GF-D8 (cell line): ENCODE results near the gene B3GNT4.
"Not testable (repeated sequence)": the region's sequence is repeated elsewhere in the genome, so short reads cannot be mapped to it uniquely, and the experiment has no call there.

ENCODE experiments used
- DNase-seq: peaks from one replicate; lab custom pipeline; 2025; lab: John Stamatoyannopoulos, UW

B3GNT4 gene

DNA sequence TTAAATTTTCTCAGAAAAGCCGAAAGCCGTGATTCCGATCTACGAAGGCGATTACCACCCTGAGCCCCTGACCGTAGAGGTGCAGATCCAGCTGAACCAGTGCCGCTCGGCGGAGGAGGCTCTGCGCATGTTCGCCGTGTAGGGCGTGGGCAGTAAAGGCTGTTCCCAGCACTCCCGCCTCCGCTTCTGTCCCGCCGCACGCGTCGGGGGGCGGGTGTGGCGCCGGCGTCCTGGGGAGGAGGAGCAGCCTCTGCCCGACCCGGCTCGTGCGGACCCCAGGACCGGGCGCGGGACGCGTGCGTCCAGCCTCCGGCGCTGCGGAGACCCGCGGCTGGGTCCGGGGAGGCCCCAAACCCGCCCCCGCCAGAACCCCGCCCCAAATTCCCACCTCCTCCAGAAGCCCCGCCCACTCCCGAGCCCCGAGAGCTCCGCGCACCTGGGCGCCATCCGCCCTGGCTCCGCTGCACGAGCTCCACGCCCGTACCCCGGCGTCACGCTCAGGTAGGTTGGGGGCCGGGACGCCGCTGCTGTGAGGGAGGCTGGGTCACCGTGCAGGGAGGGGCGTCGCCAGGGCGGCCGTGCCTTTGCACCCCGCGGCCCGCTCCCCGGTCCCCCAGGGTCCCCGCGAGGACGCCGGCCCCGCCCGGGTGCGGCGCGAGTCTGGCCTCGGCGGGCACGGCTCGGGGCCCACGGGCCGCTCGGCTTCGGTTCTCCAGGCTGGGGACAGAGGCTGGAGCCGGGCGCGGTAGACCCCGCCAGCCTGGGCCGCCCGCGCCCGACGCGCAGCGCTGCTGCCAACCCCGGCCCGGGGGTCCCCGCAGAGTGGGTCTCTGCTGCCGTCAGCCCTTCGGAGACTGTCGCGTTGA is at the start of gene B3GNT4:
B3GNT4 (plus strand) TSS at position 409 of the 866 bp plus-strand sequence. CDS start 910 bp downstream, outside the sequence.
- no peak for DNase-seq

DNA sequence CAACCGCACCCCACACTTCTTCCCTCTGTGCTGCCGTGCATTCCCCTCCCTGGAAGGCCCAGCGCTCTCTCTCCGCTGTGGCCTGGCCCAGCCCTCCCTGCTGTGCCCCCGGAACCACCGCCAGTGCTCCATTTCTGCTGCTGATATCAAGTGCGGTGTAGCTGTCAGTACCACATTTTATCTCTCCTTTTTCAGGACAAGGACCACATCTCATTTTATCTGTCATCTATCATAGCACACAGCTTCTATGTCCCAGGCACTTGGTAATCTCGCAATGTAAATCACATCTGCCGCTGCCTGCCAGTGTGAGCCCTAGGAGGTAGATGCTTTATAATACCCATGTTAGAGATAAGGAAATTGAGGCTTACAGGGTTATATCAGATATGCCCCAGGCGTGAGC is 47.8 kb upstream of the B3GNT4 start:
- DNase-seq: no peak

DNA sequence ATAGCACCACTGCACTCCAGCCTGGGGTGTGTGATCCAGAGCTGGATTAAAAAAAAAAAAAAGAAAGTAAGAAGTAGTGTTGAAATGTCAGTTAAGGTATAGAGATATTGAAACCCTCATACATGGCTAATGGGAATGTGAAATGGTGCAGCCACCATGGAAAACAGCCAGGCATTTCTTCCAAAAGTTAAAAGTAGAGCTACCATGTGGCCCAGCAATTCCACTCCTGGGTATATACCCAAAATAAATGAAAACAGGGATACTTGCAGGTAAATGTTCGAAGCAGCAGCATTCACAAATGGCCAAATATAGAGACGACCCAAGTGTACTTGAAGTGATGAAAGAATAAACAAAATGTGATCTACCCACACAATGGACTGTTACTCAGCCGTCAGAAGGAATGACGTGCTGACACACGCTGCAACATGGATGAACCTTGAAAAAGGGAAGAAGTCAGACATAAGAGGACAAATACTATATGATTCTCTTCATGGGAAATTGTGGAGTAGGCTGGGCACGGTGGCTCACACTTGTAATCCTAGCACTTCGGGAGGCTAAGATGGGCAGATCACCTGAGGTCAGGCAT is 44.7 kb upstream of the B3GNT4 start:
- no peak for DNase-seq

DNA sequence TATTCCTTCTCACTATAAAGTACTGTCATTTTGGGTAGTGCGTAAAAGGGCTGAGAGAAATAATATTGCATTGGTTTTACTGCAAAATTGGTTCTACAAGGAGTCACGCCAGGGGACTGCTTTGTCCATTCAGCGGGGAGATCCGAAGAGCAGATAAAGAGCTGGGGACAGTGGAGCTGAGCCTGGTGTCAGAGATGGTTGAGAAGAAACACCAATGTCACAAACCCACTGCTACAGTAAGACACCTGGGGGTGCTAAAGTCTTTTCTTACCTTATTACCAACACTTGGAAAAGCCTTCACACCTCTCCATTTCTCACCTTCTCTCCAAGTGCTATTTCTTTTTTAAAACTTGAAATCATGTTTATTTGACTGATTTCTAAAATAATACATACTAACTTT is 43.6 kb upstream of the B3GNT4 start:
- DNase-seq: no peak

DNA sequence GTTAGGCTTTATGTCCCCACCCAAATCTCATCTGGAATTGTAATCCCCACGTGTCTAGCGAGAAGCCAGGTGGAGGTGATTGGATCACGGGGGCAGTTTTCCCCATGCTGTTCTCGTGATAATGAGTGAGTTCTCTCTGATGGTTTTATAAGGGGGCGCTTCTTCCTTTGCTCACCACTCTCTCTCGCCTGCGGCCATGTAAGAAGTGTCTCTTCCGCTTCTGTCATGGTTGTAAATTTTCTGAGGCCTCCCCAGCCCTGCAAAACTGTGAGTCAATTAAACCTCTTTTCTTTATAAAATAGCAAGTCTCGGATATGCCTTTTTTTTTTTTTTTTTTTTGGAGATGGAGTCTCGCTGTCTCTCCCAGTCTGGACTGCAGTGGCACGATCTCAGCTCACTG is 42.7 kb upstream of the B3GNT4 start:
- DNase-seq: no peak

DNA sequence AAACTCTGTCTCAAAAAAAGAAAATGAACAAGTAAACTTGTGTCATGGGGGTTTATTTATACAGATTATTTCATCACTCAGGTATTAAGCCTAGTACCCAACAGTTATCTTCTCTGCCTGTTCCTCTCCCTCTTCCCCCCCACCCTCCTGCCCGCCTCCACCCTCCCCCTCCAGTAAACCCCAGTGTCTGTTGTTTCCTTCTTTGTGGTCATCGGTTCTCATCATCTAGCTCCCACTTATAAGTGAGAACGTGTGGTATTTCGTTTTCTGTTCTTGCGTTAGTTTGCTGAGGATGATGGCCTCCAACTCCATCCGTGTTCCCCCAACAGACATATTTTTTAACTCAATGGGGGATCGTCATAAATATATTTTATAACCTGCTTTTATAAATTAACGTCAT is 41.8 kb upstream of the B3GNT4 start:
- DNase-seq: no peak

DNA sequence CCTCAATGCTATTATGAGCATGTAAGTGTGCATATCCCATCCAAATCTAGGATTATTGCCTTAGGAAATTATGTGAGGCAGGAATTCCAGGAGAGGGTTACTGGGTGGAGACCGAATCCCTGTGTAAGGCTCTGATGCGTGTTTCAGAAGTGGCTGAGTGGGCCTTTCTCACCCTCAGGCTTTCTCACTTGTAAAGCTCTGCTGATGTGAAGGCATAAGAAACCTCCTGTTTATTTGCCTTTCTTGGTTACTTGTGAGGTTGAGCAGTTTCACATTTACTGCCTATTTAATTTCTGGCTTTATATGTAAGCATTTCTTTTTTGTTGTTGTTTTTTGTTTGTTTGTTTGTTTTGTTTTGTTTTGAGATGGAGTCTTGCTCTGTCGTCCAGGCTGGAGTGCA is 40.5 kb upstream of the B3GNT4 start:
- DNase-seq: no peak

DNA sequence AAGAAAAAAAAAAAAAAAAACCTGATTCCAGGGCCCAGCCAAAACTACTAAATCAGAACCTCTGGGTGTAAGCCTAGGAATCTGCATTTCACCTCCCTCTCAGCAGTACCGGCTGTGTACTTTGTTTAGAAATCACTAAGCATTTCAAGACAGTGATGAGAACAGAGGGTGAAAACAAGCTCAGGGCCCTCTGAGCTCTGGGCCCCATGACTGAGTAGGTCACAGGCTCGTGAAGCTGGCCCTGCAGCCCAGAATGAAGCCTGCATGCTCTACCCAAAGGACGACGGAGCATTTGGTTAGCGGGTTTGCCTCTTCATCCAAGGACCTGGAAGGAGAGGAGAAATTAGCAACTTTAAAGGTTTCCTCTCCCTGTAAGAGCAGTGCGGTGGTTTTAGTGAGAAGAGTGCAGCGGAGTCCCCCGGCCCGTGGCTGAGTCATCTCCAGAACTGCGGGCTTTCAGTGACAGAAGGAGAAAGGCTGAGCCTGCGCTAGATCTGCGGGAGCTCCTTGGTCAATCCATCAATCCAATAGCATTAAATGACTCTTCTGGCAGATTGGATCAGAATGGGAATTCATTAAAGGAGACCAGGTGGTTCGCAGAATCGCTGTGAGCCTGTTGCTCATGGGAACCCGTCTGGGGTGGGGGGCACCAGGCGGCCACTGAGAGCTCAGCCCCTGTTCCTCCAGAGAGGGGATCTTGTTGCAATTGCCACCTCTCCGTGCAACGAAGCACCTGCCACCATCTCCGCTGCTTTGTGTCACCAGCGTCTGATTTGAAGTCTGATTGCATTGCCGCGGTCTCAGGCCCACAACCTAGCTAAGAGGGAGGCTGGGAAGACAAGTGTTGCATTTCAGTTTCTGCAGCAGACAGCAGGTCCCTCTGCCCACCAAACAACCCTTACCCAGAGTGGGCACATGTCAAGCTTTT is 36.8 kb upstream of the B3GNT4 start:
- no peak for DNase-seq

DNA sequence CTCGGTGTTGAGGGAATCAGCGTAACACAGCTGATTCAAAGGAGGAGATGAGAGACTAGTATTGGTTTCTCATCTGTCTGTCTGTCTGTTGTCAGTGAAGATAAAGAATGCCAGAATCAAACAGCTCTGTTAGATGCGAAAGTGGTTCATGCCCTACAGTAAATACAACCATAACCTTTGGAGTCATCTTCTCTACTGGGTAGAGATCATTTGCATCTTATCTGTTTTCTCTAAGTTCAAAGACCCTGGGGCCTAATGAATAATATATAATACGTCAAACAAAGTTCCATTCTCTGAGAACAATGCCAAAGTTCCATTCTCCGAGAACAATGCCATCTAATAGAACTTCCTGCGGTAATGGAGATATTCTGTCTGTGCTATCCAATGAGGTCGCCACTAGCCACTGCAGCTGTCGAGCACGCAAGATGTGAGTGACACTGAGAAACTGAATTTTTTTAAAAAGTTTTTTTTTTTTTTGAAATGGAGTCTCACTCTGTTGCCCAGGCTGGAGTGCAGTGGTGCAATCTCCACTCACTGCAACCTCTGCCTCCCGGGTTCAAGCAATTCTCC is 36.1 kb upstream of the B3GNT4 start:
- DNase-seq: no peak

DNA sequence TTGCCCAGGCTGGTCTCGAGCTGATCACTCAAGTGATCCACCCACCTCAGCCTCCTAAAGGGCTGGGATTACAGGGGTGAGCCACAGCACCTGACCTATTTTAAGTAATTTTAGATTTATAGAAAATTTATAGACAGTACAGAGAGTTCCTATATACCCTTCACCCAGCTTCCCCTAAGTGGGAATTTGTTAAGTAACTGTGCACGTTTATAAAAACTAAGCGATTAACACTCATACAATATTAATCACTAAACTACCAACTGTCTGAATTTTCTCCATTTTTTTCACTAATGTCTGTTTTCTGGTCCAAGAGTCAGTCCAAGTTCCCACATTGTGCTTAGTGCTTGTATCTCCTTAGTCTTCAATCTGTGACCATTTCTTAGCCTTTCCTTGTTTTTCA is 35.0 kb upstream of the B3GNT4 start:
- DNase-seq: no peak

DNA sequence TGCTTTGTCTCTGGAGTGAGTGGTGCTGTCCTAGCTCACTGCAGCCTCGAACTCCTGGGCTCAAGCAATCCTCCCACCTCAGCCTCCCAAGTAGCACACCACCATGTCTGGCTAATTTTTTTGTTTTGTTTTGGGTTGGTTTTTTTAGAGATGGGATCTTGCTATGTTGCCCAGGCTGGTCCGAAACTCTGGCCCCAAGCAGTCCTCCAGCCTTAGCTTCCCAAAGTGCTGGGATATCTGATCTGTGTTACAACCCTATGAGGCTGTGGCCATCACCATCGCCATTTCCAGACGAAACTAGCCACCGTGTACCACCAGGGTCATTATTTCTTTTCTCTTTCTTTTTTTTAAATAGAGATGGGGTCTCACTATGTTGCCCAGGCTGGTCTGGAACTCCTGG is 32.1 kb upstream of the B3GNT4 start:
- DNase-seq: no peak

DNA sequence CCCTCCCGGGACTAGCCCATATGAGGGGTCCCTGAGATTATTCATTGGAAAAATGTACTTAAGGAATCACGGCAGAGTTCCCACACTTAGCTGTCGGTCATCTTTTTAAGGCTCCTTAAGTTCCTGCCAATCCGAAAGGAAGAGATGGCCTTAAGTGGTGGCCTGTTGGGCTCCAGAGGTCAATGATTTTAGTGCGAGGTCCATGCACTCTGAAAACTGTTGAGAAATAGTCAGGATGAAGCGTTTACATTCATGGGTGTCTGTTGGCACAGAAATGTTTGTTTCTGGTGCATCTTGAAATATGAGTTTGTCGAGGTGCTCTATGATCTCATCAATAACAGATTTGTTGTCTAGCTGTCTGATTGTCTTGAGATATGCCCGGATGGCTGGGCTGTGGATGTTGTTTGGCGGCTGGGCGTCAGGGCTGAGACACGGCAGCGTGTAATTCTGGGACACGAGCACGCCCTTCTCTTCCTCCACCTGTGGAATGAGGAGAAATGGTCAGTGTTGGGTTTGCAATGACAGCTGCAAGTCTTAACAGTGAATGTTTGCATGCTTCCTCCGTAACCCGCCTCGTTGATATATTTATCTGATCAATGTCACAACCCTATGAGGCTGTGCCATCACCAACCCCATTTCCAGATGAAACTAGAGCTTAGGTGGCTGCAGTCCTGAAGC is 31.1 kb upstream of the B3GNT4 start:
- DNase-seq: no peak

DNA sequence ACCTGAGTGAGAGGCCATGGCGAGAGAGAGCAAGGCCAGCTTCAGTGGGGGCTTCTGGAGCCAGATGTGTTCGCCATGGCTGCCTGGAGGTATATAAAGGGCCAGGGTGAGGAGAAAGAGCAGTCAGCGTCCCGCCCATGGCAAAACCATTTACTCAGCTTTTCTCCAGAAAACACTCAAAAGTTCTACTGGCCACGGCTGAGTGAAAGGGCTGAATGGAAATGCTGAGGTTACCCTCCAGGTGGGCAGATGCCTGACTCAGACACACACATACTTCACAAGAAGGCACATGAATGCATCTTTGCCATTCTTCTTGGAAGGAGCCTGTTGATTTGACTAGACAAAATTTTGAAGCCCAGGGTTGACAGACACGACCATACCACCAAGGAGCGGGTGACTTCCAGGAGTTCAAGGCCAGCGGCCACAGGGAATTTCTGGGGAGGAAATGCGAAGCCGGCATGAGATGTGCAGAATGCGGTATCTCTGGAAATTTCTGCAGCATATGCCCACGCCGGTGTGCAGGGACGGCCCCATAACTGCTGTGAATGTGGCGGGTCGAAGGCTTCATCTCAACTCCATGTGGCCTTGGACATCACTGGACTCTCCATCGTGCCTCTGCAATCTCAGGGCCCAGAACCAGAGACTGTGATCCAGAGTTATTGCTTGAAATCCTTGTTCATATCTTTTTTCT is 29.2 kb upstream of the B3GNT4 start, which contains the start of gene IL31:
IL31 (minus strand) TSS at position 67 of the 691 bp plus-strand sequence; CDS start at position 18, 49 bp downstream.
- DNase-seq: no peak

DNA sequence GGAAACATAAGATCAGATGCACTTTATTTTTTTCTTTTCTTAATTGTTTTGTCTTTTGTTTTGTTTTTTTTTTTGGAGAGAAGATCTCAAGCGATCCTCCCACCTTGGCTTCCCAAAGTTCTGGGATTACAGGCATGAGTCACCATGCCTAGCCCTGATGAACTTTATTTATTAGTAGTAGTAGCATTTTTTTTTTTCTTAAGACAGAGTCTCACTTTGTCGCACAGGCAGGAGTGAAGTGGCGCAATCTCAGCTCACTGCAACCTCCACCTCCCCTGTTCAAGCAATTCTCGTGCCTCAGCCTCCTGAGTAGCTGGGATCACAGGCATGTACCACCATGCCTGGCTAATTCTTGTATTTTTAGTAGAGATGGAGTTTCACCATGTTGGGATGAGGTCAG is 27.0 kb upstream of the B3GNT4 start:
- DNase-seq: not testable (repeated sequence)

DNA sequence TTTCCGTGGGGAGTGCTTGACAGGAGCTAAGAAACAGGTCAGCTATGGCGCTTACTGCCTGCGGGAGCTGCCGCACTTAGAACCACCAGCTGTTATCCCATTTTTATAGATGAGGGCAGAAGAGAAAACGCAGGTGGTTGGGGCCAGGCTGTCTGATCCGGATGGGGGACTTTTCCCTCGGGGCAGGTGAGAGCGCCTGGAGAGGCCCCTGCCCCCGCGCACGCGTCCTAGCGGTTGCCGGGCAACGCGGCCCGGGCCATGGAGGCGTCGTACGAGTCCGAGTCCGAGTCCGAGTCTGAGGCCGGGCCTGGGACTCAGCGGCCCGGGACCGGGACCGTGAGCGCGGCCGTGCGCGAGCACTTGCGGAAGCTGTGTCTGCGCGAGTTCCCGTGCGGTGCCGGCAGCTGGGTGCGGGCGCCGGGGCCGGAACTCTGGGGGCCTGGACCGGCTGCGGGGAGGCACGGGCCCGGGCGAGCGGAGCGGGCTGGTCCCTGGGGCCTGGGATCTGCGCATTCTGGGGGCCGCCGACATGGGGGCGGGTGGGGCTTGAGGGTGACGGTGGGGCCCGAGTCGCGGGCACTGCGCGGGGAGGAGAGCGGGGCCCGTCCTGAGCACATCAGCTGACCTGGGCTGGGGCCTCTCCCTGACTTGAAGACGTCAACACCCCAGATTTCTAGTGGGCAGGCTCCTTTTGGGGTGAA is 20.5 kb upstream of the B3GNT4 start, which contains the start of gene LRRC43:
LRRC43 (plus strand) TSS at position 237 of the 701 bp plus-strand sequence; CDS start at position 259, 22 bp downstream.
- no peak for DNase-seq

DNA sequence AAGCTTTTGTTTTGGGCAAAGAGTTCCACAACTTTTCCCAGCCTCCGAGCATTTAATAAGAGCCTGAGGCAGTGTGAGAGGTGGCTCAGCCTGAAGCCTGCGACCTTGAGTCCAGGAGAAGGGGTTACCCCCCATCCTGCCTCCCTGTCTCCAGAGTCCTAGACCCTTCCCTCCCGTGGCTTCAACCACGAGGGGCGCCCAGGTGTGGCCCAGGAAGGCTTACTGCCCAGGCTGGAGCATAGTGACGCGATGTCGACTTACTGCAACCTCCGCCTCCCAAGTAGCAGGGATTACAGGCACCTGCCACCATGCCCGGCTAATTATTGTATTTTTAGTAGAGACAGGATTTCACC is 19.9 kb upstream of the B3GNT4 start:
- no peak for DNase-seq

DNA sequence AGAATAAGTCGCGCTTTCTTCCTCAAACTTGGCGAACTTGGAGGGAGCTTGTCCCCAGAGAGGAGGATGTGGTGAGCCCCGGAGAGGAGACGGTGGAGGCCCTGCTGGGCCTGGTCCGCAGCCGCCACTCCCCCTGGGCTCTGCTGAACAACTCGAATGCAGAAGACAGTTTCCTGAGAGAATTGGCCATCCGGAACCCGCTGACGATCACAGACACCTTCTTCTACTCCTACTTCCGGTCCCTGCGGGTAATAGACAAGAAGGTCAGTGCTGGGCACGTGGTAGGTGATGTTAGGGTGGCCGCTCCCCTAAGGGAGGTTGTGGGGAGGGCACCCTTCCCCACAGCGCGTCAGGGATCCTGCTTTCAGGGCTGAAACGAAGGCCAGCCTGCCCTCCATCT is 19.0 kb upstream of the B3GNT4 start:
- no peak for DNase-seq

DNA sequence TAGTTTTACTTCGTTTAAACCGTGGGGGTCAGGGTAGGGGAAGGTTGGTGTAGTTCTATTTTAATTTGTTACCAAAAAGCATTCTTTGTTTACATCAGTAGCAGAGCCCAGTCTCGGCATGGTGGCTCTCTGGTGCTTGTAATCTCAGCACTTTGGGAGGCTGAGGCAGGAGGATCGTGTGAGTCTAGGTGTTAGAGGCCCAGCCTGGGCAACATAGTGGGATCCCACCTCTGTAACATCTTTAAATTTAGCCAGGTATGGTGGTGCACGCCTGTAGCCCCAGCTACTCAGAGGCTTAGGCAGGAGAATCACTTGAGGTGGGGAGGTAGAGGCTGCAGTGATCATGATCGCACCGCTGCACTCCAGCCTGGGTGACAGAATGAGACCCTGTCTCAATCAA is 18.4 kb upstream of the B3GNT4 start:
- no peak for DNase-seq

DNA sequence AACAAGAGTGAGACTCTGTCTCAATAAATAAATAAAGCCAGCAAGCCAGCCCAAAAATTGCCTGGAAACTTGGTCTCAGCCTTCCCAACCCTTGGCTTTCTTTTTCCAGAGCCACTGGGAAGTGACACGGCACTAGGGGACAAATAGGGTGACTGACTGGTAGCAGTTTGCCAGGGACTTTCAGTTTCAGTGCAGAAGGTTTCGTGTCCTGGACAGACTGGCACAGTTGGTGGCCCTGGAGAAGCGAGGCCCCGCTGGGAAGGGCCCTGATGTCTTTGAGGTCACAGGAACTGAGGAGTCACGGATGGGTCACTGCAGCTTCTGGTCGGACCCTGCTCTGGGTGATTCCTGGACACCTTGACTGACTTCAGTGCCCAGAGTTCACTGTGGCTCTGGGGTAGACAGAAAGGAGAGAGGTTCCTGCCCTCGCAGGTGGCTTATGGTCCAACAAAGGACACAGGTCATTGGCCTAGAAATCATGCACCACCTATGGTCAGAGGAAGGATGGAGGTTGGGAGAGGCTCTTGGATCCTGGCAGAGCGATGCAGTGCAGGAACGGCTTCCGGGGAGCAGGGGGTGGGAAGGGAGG is 17.9 kb upstream of the B3GNT4 start:
- no peak for DNase-seq

DNA sequence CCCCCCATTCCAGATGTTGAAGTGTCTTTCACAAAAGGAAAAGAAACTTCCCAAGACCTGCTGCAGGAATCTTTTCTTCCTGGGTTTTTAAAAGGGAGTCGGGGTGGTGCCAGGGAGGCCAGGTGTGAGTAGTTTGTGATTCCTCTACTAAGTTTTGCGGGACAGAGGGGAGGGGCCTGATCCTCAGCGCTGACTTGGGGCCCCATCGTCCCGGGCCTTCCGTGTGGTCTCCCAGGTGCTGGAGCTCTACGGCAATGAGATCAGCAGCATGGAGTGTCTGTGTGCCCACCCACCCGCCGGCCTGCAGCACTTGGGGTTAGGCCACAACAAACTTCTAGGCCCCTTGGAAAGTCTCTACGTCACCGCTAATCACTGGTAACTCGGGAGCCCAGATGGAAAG is 16.0 kb upstream of the B3GNT4 start:
- DNase-seq: no peak
